Mesendoderm (in vitro differentiated cells): ENCODE results near the gene FRMD3.
A peak's percentile ranks its signal among the peaks of the same experiment; 100 is the strongest.

Experiments used
- DNase-seq: peaks from one replicate; pipeline ENCODE4 v3.0.0; 2013
- H2AK5ac ChIP-seq: 2 replicates; pipeline ENCODE4 v1.6.1; 2013; ENCODE audit warnings: low read length, inconsistent platforms
- H2BK120ac ChIP-seq: 2 replicates; pipeline ENCODE4 v1.6.1; 2013; ENCODE audit warnings: low read depth, mild to moderate bottlenecking, low read length, moderate library complexity, mixed read lengths
- H2BK15ac ChIP-seq: replicated peaks from 2 replicates; pipeline ENCODE4 v1.6.1; 2013; ENCODE audit warnings: low read depth, mild to moderate bottlenecking, moderate library complexity
- H2BK5ac ChIP-seq: 2 replicates; pipeline ENCODE4 v1.6.1; 2013; ENCODE audit warnings: low read length, inconsistent platforms
- H3K18ac ChIP-seq: 2 replicates; pipeline ENCODE4 v1.6.1; 2013; ENCODE audit warnings: mild to moderate bottlenecking, low read length, mixed read lengths
- H3K23ac ChIP-seq: one replicate; pipeline ENCODE4 v1.6.1; 2013; ENCODE audit warnings: low read length
- H3K27ac ChIP-seq: 2 replicates; pipeline ENCODE4 v1.5.1; 2013; ENCODE audit warnings: low read depth, mild to moderate bottlenecking, inconsistent platforms, low read length, moderate library complexity
- H3K27me3 ChIP-seq: 2 replicates; pipeline ENCODE4 v1.6.1; 2013; ENCODE audit warnings: low read length, control low read depth, mild to moderate bottlenecking, inconsistent platforms; ENCODE audit not compliant: insufficient read depth, poor library complexity
- H3K36me3 ChIP-seq: 2 replicates; pipeline ENCODE4 v1.6.1; 2013; ENCODE audit warnings: low read length, inconsistent platforms; ENCODE audit not compliant: control insufficient read depth, insufficient read depth
- H3K4ac ChIP-seq: one replicate; pipeline ENCODE4 v1.6.1; 2013; ENCODE audit warnings: low read depth, mild to moderate bottlenecking, low read length, moderate library complexity
- H3K4me1 ChIP-seq: 2 replicates; pipeline ENCODE4 v1.6.1; 2013; ENCODE audit warnings: low read depth, low read length, inconsistent platforms; ENCODE audit not compliant: control insufficient read depth
- H3K4me2 ChIP-seq: 2 replicates; pipeline ENCODE4 v1.6.1; 2013; ENCODE audit warnings: low read length
- H3K4me3 ChIP-seq: 2 replicates; pipeline ENCODE4 v1.5.1; 2013; ENCODE audit warnings: mild to moderate bottlenecking, low read length
- H3K56ac ChIP-seq: one replicate; pipeline ENCODE4 v1.6.1; 2013; ENCODE audit warnings: low read length
- H3K79me1 ChIP-seq: 2 replicates; pipeline ENCODE4 v1.6.1; 2013; ENCODE audit warnings: low read length, inconsistent platforms
- H3K79me2 ChIP-seq: 2 replicates; pipeline ENCODE4 v1.6.1; 2013; ENCODE audit warnings: mild to moderate bottlenecking, low read length; ENCODE audit not compliant: control insufficient read depth, insufficient read depth
- H3K9ac ChIP-seq: 2 replicates; pipeline ENCODE4 v1.6.1; 2013; ENCODE audit warnings: low read length, inconsistent platforms
- H4K5ac ChIP-seq: one replicate; pipeline ENCODE4 v1.6.1; 2013; ENCODE audit warnings: low read length
- H4K8ac ChIP-seq: one replicate; pipeline ENCODE4 v1.6.1; 2013; ENCODE audit warnings: low read depth, mild to moderate bottlenecking, control low read depth, low read length, moderate library complexity
- WGBS: extraction: QIAGEN DNeasy Blood & Tissue Kit; methylation state at CpG from one replicate; pipeline ENCODE4 v1.1.7; 2013; ENCODE audit warnings: low lambda C conversion rate, missing lambda C conversion rate; ENCODE audit not compliant: insufficient coverage; ENCODE audit errors: extremely low coverage; 5-methylcytosine and 5-hydroxymethylcytosine counted together

FRMD3 gene

DNA sequence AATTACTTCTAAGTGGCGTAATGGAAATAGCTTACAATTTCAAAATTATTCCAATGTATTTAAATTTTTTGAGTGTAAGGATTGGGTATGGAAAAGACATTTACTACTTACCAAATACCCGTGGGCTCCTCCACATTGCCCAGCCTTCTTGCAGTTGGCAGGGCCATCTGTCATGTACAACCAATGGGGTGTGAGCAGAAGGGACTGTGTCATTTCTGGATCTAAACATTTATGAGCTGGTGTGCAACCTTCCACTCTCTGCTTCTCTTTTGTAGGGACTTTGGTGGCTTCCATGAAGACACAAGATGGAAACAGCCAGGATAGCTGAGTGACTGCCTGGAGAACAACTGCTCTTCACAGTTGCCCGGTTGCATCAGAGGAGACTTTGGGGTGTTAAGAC is 40.8 kb downstream of the FRMD3 start:
- no peak overlapping the region for H3K18ac ChIP-seq
- no peaks in the 10 kb centered on the region for H3K79me2 ChIP-seq
- no peak overlapping the region for H3K4me3 ChIP-seq
- no peak overlapping the region for H3K4ac ChIP-seq
- H3K56ac ChIP-seq, result no peak overlapping the region
- no peak overlapping the region for H3K9ac ChIP-seq
- no peak overlapping the region for H3K4me2 ChIP-seq
- H2AK5ac ChIP-seq, result no peak overlapping the region
- WGBS, result no CpG with 5 or more reads among the region's 3 CpGs
- no peak for DNase-seq
- no peak overlapping the region for H3K23ac ChIP-seq
- H3K36me3 ChIP-seq, result no peaks in the 10 kb centered on the region
- no peaks in the 10 kb centered on the region for H3K27me3 ChIP-seq
- H3K79me1 ChIP-seq, result no peaks in the 10 kb centered on the region
- no peak overlapping the region for H4K5ac ChIP-seq
- no peak overlapping the region for H2BK5ac ChIP-seq
- no peak overlapping the region for H2BK15ac ChIP-seq
- no peak overlapping the region for H4K8ac ChIP-seq
- no peak overlapping the region for H2BK120ac ChIP-seq
- H3K4me1 ChIP-seq, result no peaks in the 10 kb centered on the region
- H3K27ac ChIP-seq, result no peak overlapping the region

DNA sequence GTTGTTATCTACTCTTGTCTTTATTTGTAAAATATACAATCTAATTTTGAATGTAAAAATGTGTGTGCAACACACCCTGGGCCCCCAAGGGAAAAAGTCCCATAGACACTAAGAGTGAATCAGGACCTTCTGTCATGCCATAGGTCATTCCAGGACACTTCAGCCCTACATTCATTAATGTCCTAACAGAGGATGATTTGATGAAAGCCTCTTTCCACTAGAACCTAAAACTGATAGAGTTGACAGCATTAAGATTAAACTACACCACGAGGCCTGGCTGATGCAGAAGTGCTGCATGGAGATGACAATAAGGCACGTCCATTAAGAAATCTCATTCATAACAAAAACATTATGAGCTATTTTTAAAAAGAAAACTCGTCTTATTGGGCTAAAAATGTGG is 46.2 kb downstream of the FRMD3 start:
- no peaks in the 10 kb centered on the region for H3K4me1 ChIP-seq
- H4K8ac ChIP-seq, result no peak overlapping the region
- H3K36me3 ChIP-seq, result no peaks in the 10 kb centered on the region
- no peaks in the 10 kb centered on the region for H3K79me2 ChIP-seq
- H3K79me1 ChIP-seq, result no peaks in the 10 kb centered on the region
- no CpG with 5 or more reads among the region's 3 CpGs for WGBS
- H2AK5ac ChIP-seq, result no peak overlapping the region
- no peak for DNase-seq
- H3K27me3 ChIP-seq, result no peaks in the 10 kb centered on the region
- no peak overlapping the region for H3K18ac ChIP-seq
- H3K56ac ChIP-seq, result no peak overlapping the region
- H2BK15ac ChIP-seq, result no peak overlapping the region
- no peak overlapping the region for H3K27ac ChIP-seq
- H2BK120ac ChIP-seq, result no peak overlapping the region
- H3K4me3 ChIP-seq, result no peak overlapping the region
- H3K4me2 ChIP-seq, result no peak overlapping the region
- H3K4ac ChIP-seq, result no peak overlapping the region
- H3K23ac ChIP-seq, result no peak overlapping the region
- H4K5ac ChIP-seq, result no peak overlapping the region
- no peak overlapping the region for H3K9ac ChIP-seq
- no peak overlapping the region for H2BK5ac ChIP-seq

DNA sequence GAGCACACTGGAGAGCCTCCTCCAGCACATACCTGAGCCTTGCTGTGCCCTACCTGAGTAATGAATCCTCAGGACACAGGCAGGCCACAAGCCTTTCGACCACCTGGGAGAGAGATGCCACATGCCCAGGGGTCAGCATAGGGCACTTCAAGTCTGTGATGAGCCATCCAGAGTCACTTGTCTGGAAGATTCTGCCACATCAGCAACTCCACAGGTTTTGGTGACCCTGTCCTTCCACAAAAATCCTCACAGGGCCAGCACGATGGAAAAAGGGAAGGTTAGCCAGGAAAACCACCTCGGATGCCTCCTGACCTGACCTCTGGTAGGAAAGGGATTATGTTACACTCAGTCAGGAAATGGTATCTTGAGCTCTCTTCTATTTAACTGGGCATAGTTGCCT is 46.8 kb downstream of the FRMD3 start:
- Histone ChIP-seq H2BK120ac (no peak overlapping the region), H2AK5ac (no peak overlapping the region), H3K4me3 (no peak overlapping the region), H2BK5ac (no peak overlapping the region), H3K23ac (no peak overlapping the region), H3K18ac (no peak overlapping the region), H3K9ac (no peak overlapping the region), H3K4me2 (no peak overlapping the region), H3K79me2 (no peaks in the 10 kb centered on the region), H3K56ac (no peak overlapping the region), H3K36me3 (no peaks in the 10 kb centered on the region), H3K4me1 (no peaks in the 10 kb centered on the region), H3K4ac (no peak overlapping the region), H3K27me3 (no peaks in the 10 kb centered on the region), H3K27ac (no peak overlapping the region), H3K79me1 (no peaks in the 10 kb centered on the region), H2BK15ac (no peak overlapping the region), H4K5ac (no peak overlapping the region), H4K8ac (no peak overlapping the region)
- WGBS, result no CpG with 5 or more reads among the region's 3 CpGs
- DNase-seq, result no peak

DNA sequence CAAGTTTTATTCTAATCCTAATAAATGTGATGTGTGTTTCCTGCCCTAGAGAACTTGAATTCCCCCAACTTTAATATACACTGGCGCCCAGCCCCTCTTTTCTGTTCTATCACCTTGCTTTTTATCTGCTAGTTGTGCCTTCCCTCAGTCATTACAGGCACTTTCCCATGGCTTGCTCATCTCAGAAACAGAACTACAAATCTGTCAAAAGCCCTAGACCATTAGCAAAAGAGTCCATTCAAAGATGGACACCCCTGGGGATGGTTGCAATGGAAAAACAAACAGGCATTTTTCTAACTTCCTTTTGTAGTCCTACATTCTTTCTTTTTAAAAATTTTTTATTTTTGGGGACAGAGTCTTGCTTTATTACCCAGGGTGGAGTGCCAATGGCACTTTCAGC is 48.2 kb downstream of the FRMD3 start:
- Histone ChIP-seq H3K79me2 (no peaks in the 10 kb centered on the region), H3K27me3 (no peaks in the 10 kb centered on the region), H2AK5ac (no peak overlapping the region), H3K9ac (no peak overlapping the region), H2BK5ac (no peak overlapping the region), H2BK15ac (no peak overlapping the region), H3K18ac (no peak overlapping the region), H3K4me1 (no peaks in the 10 kb centered on the region), H3K4me2 (no peak overlapping the region), H4K5ac (no peak overlapping the region), H3K4ac (no peak overlapping the region), H3K4me3 (no peak overlapping the region), H3K27ac (no peak overlapping the region), H3K56ac (no peak overlapping the region), H2BK120ac (no peak overlapping the region), H3K79me1 (no peaks in the 10 kb centered on the region), H3K23ac (no peak overlapping the region), H4K8ac (no peak overlapping the region), H3K36me3 (no peaks in the 10 kb centered on the region)
- WGBS, result no CpG with 5 or more reads among the region's 1 CpG
- no peak for DNase-seq

DNA sequence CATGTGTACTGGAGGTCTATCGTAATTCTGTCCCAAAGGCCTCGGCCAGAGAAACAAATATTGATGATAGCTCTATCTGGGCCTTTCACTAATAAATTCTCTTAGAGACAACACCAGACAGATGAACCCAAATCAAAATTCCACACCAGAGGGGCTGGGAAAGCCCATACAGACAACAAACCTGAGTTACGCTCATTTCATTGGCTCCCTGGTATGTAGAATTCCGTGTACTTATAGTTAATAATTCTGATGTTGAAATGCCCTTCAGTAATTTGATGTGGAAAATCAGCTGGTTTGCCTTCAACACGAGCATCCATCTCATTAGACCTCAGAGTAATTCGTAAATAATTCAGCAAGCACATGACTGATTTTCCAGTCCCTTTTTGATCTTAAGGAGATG is 53.2 kb downstream of the FRMD3 start:
- Histone ChIP-seq H3K4me3 (no peak overlapping the region), H3K36me3 (no peaks in the 10 kb centered on the region), H3K18ac (no peak overlapping the region), H2AK5ac (no peak overlapping the region), H3K4me2 (no peak overlapping the region), H2BK120ac (no peak overlapping the region), H3K79me2 (no peaks in the 10 kb centered on the region), H3K27me3 (no peaks in the 10 kb centered on the region), H3K56ac (no peak overlapping the region), H3K9ac (no peak overlapping the region), H4K5ac (no peak overlapping the region), H3K79me1 (no peaks in the 10 kb centered on the region), H3K23ac (no peak overlapping the region), H2BK15ac (no peak overlapping the region), H4K8ac (no peak overlapping the region), H3K4me1 (no peaks in the 10 kb centered on the region), H3K27ac (no peak overlapping the region), H3K4ac (no peak overlapping the region), H2BK5ac (no peak overlapping the region)
- WGBS, result no CpG with 5 or more reads among the region's 6 CpGs
- DNase-seq, result no peak

DNA sequence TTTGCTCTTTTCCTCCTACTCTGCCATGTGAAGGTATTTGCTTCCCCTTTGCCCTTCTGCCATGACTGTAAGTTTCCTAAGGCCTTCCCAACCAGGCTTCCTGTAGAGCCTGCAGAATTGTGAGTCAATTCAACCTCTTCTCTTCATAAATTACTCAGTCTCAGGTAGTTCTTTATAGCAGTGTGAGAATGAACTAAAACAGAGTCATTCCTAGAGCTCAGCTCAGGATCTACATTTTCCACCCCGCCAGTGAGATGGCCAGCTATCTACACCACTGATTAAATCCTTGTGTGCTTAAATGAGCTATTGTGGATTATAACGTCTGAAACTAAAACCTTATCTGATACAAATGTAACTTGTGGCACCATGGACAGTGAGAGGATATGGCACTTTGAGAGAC is 55.0 kb downstream of the FRMD3 start:
- Histone ChIP-seq H3K79me1 (no peaks in the 10 kb centered on the region), H3K56ac (no peak overlapping the region), H2BK120ac (no peak overlapping the region), H2AK5ac (no peak overlapping the region), H3K4ac (no peak overlapping the region), H3K23ac (no peak overlapping the region), H4K8ac (no peak overlapping the region), H3K18ac (no peak overlapping the region), H2BK5ac (no peak overlapping the region), H3K27ac (no peak overlapping the region), H3K4me1 (no peaks in the 10 kb centered on the region), H4K5ac (no peak overlapping the region), H3K79me2 (no peaks in the 10 kb centered on the region), H3K9ac (no peak overlapping the region), H3K4me2 (no peak overlapping the region), H3K27me3 (no peaks in the 10 kb centered on the region), H3K4me3 (no peak overlapping the region), H3K36me3 (no peaks in the 10 kb centered on the region), H2BK15ac (no peak overlapping the region)
- WGBS, result no CpG with 5 or more reads among the region's 2 CpGs
- DNase-seq, result peak; percentile 30
